OCI-LY3 (cell line): Measurements from ENCODE around the gene LIN28B.

Experiments
- EZH2phosphoT487 ChIP-seq: fragments of 200-600 bp; shearing (Covaris generic); IDR thresholded peaks from 2 replicates; pipeline ENCODE4 v1.6.1; 2018; ENCODE audit warnings: antibody characterized with exemption, mixed run types, low read depth
- TF ChIP-seq, protein P1 (sequence below): fragments of 200-600, 300-600 bp; sonication (generic); IDR thresholded peaks from 2 replicates; pipeline ENCODE4 v1.5.1; 2014; ENCODE audit warnings: antibody characterized with exemption, low read length, low read depth

DNA sequence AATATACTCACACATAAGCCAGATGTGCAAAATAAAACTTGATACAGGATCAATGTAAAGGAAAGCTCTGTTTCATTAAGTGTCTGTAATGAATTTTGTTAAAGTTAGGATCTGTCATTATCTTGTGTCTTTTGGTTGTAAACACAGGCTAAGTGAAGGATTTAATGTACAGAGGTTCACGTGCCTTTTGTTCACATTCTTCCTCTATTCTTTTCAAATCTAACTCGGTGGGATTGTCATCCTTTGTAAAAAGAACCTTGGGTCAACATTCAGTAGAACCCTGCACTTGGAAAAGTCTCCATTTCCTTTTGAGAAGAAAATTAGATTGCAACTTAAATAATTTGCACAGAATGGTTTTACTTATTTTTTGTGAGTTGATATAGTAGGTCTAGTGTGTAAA, 7.7 kb upstream of the LIN28B start:
- TF ChIP-seq, protein P1, sequence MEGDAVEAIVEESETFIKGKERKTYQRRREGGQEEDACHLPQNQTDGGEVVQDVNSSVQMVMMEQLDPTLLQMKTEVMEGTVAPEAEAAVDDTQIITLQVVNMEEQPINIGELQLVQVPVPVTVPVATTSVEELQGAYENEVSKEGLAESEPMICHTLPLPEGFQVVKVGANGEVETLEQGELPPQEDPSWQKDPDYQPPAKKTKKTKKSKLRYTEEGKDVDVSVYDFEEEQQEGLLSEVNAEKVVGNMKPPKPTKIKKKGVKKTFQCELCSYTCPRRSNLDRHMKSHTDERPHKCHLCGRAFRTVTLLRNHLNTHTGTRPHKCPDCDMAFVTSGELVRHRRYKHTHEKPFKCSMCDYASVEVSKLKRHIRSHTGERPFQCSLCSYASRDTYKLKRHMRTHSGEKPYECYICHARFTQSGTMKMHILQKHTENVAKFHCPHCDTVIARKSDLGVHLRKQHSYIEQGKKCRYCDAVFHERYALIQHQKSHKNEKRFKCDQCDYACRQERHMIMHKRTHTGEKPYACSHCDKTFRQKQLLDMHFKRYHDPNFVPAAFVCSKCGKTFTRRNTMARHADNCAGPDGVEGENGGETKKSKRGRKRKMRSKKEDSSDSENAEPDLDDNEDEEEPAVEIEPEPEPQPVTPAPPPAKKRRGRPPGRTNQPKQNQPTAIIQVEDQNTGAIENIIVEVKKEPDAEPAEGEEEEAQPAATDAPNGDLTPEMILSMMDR: no peak
- TF ChIP-seq EZH2phosphoT487: no peak
